Lung (tissue), 12 donors: ENCODE results near the gene MRPL54. TPM values are rescaled to one million over a fixed set of nuclear protein-coding genes. Genes with fewer than 3 reads are reported as not detected.
"Not testable (repeated sequence)": the region's sequence is repeated elsewhere in the genome, so short reads cannot be mapped to it uniquely, and the experiment has no call there.

ENCODE experiments used
- ATAC-seq: fragments of 200-7000 bp; cut with Tn5 transposase; one replicate; pipeline ENCODE4 v1.9.1; 2020; ENCODE audit warnings: moderate number of reproducible peaks; ENCODE audit not compliant: insufficient read depth, low FRiP score
- DNase-seq, 3 donors: peaks; one replicate each; pipeline ENCODE4 v3.0.0-alpha.2; 2013 to 2017
- H3K27ac ChIP-seq, 2 donors: one replicate each; pipeline ENCODE4 v1.5.1; 2013; ENCODE audit warnings: mild to moderate bottlenecking in 2 of 2, moderate library complexity in 2 of 2, control low read depth in 1 of 2, inconsistent platforms in 1 of 2, low read depth in 1 of 2, low read length in 1 of 2
- H3K27me3 ChIP-seq, 3 donors: one replicate each; pipeline ENCODE4 v1.5.1; 2013; ENCODE audit warnings: low read length in 2 of 3; ENCODE audit not compliant: control insufficient read depth in 3 of 3, insufficient read depth in 3 of 3
- H3K36me3 ChIP-seq, 4 donors: one replicate each; pipeline ENCODE4 v1.5.1; 2013; ENCODE audit warnings: low read length in 4 of 4, mild to moderate bottlenecking in 1 of 4, moderate library complexity in 1 of 4; ENCODE audit not compliant: control insufficient read depth in 4 of 4, insufficient read depth in 4 of 4
- H3K4me1 ChIP-seq, 5 donors: one replicate each; pipeline ENCODE4 v1.5.1; 2013; ENCODE audit warnings: low read length in 5 of 5, mild to moderate bottlenecking in 2 of 5, moderate library complexity in 1 of 5; ENCODE audit not compliant: control insufficient read depth in 5 of 5, insufficient read depth in 5 of 5
- H3K4me3 ChIP-seq: one replicate; pipeline ENCODE4 v1.5.1; 2013; ENCODE audit warnings: mild to moderate bottlenecking, control low read depth, moderate library complexity
- H3K9ac ChIP-seq, 2 donors: one replicate each; pipeline ENCODE4 v1.5.1; 2013; ENCODE audit warnings: low read length in 2 of 2, control low read depth in 1 of 2; ENCODE audit not compliant: insufficient read depth in 1 of 2
- H3K9me3 ChIP-seq, 4 donors: one replicate each; pipeline ENCODE4 v1.5.1; 2013; ENCODE audit warnings: low read length in 3 of 4, mild to moderate bottlenecking in 1 of 4, moderate library complexity in 1 of 4; ENCODE audit not compliant: control insufficient read depth in 4 of 4, insufficient read depth in 3 of 4
- WGBS, 2 donors: extraction: QIAGEN DNeasy Blood & Tissue Kit; methylation state at CpG; one replicate each; pipeline ENCODE4 v1.1.7; 2013; 5-methylcytosine and 5-hydroxymethylcytosine counted together
- polyA plus RNA-seq, 2 donors: library from polyadenylated mRNA; stranded (reverse); fragments of 200-250 nt; gene quantifications; one replicate each; pipeline ENCODE4 v1.2.1, GENCODE V29; 2013
- total RNA-seq, 2 donors: library from RNA; depleted of rRNA in 1 of 2; stranded (reverse); fragments of >200 nt in 1 of 2; gene quantifications; one replicate each; pipeline ENCODE4 v1.2.1, GENCODE V29; 2014 to 2021
- TF ChIP-seq, protein P1 (sequence below): IDR thresholded peaks from 2 replicates; pipeline ENCODE4 v1.5.1; 2012; ENCODE audit warnings: mild to moderate bottlenecking; ENCODE audit errors: control extremely low read depth, extremely low read depth
- donor health status: control.
- donor health status: control.
- donor health status: Bipolar disorder and iron deficiency.
- donor health status: healthy.
- donor health status: DM: yes; HTN: yes; CAD: no.

MRPL54 gene
- total and polyA plus RNA-seq, 4 donors, result 28.9 to 137 (median 63.8) TPM

DNA sequence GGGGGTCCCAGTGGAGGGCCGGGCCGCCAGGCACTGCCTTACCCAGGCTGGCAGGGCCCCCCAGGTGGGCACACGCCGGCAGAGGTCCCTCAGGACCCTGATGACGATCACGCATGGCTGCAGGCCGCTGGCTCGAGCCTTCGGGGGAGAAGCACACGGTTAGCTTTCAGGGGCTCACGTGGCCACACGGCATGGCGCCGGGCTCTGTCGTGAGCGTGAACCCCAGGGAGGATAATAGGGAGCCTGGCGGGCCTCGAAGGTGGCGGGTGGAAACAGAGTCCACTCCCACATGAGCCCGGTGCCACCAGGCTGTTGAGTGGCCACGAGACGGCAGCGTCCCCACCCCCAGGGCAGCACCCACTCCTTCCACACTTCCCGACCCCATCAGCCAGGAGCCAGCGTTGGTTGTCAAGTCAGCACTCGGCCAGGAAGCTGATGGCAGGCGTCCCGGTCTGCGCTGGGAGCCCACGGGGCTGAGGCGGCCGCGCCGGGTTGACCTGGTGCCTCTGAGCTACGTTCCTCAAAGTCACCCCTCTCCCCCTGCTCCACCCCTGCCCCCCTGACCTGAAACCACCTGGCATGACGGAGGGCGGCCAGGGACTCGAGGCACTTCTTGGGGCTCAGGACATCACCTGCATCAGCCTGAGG lies 48.4 kb downstream of the MRPL54 start:
- TF ChIP-seq, protein P1, sequence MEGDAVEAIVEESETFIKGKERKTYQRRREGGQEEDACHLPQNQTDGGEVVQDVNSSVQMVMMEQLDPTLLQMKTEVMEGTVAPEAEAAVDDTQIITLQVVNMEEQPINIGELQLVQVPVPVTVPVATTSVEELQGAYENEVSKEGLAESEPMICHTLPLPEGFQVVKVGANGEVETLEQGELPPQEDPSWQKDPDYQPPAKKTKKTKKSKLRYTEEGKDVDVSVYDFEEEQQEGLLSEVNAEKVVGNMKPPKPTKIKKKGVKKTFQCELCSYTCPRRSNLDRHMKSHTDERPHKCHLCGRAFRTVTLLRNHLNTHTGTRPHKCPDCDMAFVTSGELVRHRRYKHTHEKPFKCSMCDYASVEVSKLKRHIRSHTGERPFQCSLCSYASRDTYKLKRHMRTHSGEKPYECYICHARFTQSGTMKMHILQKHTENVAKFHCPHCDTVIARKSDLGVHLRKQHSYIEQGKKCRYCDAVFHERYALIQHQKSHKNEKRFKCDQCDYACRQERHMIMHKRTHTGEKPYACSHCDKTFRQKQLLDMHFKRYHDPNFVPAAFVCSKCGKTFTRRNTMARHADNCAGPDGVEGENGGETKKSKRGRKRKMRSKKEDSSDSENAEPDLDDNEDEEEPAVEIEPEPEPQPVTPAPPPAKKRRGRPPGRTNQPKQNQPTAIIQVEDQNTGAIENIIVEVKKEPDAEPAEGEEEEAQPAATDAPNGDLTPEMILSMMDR, result no peak
- DNase-seq (no peak), ATAC-seq (no peak)
- no peaks in the 10 kb centered on the region for H3K9me3 ChIP-seq
- H3K36me3 ChIP-seq, result no peaks in the 10 kb centered on the region
- H3K27ac ChIP-seq, result peak overlapping the region in 1 of 2 donors; percentile 69
- whole genome bisulfite sequencing, 2 donors, result 73 to 74% methylated on average over 36 to 38 of the region's 38 CpGs
- no peak overlapping the region for H3K9ac ChIP-seq
- H3K4me3 ChIP-seq, result no peak overlapping the region
- H3K27me3 ChIP-seq, result no peaks in the 10 kb centered on the region
- peaks cover 0 to 16% (median 0%) of the 10 kb centered on the region in 5 donors for H3K4me1 ChIP-seq

DNA sequence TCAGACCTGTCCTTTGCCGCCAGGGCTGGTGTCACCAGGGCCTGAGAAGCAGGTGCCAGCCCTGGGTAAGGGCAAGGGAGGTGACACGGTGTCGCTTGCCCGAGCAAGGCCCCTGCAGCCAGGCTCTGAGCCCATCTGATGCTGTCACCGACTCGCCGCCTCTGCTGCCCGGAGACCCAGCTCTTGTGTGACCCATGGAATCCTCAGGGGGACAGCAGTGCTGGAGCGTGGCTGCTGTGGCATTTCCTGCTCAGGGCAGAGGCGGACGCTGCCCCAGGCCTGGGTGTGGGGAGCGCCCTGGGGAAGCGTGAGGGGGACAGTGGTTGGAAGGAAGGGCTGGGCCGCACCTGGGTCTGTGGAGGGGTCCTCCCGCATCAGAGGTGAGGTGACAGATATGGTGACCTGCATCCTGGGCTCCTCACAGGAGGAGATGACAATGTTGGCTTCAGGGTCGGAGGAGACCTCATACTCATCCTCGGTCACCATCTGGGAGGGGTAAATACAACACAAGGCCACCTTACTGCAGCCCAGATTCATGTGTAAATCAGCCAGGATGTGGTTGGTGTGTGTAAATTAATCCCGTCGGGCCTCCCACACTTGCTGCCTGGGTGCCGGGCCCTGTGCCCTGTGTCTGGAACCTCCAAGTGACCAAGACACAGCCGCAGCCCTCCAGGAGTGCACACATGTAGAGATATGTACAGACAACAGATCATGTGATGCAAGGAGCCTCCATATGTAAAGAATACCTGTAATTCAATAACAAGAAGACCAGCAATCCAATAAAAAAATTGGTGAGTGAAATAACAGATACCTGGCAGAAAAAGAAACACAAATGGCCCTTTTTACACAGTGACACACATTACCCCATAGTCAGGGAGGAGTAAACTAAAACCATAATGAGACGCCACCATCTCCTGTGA lies 51.3 kb downstream of the MRPL54 start:
- peaks cover 0 to 10% (median 0%) of the 10 kb centered on the region in 5 donors for H3K4me1 ChIP-seq
- peak overlapping the region in 1 of 2 donors; percentile 92 for H3K27ac ChIP-seq
- no peaks in the 10 kb centered on the region for H3K36me3 ChIP-seq
- peaks cover 0 to 2% (median 0%) of the 10 kb centered on the region in 4 donors for H3K9me3 ChIP-seq
- ATAC-seq (no peak), DNase-seq (no peak)
- 64 to 66% methylated on average over 22 of the region's 22 CpGs for WGBS, 2 donors
- TF ChIP-seq, protein P1, result no peak
- H3K9ac ChIP-seq, result no peak overlapping the region
- no peaks in the 10 kb centered on the region for H3K27me3 ChIP-seq
- H3K4me3 ChIP-seq, result no peak overlapping the region

DNA sequence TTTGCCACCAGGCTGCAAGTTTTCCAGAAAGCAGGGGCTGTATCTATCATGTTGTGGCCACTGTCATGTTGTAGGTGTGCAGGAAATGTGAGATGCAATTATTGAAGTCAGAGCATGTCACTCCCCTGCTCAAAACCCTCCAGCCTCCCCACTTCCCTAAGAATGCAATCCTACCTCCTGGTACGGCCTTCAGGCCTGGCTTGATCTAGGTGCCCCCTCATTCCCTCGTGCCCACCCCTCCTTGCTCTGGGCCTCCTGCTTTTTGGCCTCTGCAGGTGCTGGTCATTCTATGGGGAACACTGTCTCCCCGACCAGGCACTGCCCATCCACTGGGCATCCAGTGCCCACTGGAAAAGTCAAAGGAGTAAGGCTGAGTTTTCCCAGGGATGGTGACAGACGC lies 52.2 kb downstream of the MRPL54 start:
- no peak overlapping the region for H3K4me3 ChIP-seq
- TF ChIP-seq, protein P1, result no peak
- ATAC-seq (no peak), DNase-seq (no peak)
- peaks cover 0 to 2% (median 0%) of the 10 kb centered on the region in 4 donors for H3K9me3 ChIP-seq
- no peaks in the 10 kb centered on the region for H3K27me3 ChIP-seq
- H3K4me1 ChIP-seq, result peaks cover 0 to 15% (median 0%) of the 10 kb centered on the region in 5 donors
- H3K9ac ChIP-seq, result no peak overlapping the region
- 95 to 97% methylated on average over 4 of the region's 4 CpGs for WGBS, 2 donors
- H3K36me3 ChIP-seq, result no peaks in the 10 kb centered on the region
- H3K27ac ChIP-seq, result peak overlapping the region in 1 of 2 donors; percentile 6

DNA sequence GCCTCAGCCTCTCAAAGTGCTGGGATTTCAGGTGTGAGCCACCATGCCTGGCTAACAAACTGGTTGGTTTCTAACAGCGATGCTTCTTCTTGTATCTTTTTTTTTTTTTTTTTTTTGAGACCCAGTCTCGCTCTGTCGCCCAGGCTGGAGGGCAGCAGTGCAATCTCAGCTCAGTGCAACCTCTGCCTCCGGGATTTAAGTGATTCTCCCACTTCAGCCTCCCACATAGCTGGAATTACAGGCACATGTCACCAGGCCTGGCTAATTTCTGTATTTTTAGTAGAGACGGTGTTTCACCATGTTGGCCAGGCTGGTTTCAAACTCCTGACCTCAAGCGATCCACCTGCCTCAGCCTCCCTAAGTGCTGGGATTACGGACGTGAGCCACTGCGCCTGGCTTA lies 53.7 kb downstream of the MRPL54 start:
- not testable (repeated sequence) for H3K27me3 ChIP-seq, H3K9ac ChIP-seq, DNase-seq, H3K27ac ChIP-seq, H3K9me3 ChIP-seq, H3K36me3 ChIP-seq, H3K4me3 ChIP-seq, ATAC-seq
- 94 to 97% methylated on average over 9 of the region's 9 CpGs for WGBS, 2 donors
- peaks cover 0 to 15% (median 0%) of the 10 kb centered on the region in 5 donors for H3K4me1 ChIP-seq
